SK-N-SH (cell line): ENCODE measurements around the gene SMPD3. TPM values are rescaled to one million over a fixed set of nuclear protein-coding genes. Genes with fewer than 3 reads are reported as not detected.

Experiments used
- CTCF ChIA-PET: fragments of 300-600, 350-600 bp; formaldehyde crosslinking; extraction: SDS; loops from one replicate; lab custom pipeline; 2021; lab: Yijun Ruan, JAX
- POLR2A ChIA-PET: fragments of 350-600 bp; sonication (Branson Sonifier 250); formaldehyde crosslinking; extraction: SDS; loops from one replicate; lab custom pipeline; 2020; ENCODE audit warnings: antibody characterized with exemption, inconsistent platforms; lab: Yijun Ruan, JAX
- DNase-seq: peaks from one replicate; pipeline ENCODE4 v3.0.0; 2012
- H2AFZ ChIP-seq: fragments of 200-600 bp; sonication (generic); 2 replicates; pipeline ENCODE4 v1.8.1; 2016; ENCODE audit warnings: antibody characterized with exemption, mild to moderate bottlenecking, low read depth
- H3F3A ChIP-seq: fragments of 200-600 bp; sonication (generic); replicated peaks from 2 replicates; pipeline ENCODE3; 2016; ENCODE audit warnings: antibody characterized with exemption, mild to moderate bottlenecking; ENCODE audit not compliant: insufficient read depth
- H3K27ac ChIP-seq, 2 experiments: fragments of 200-500 bp in 1 of 2; fragments of 200-600 bp in 1 of 2; sonication (Bioruptor generic) in 1 of 2; sonication (generic), shearing (Covaris generic) in 1 of 2; 2 replicates each; pipeline versions ENCODE4 v1.5.1 to v1.6.1; 2014 to 2016; ENCODE audit warnings: low read depth in 2 of 2, inconsistent platforms in 1 of 2, low read length in 1 of 2, mild to moderate bottlenecking in 1 of 2, mixed read lengths in 1 of 2
- H3K27me3 ChIP-seq: fragments of 200-600 bp; sonication (generic), shearing (Covaris generic); 2 replicates; pipeline ENCODE4 v1.6.1; 2016; ENCODE audit warnings: mixed run types; ENCODE audit not compliant: insufficient read depth
- H3K36me3 ChIP-seq, 2 experiments: fragments of 200-500 bp in 1 of 2; fragments of 200-600 bp in 1 of 2; sonication (Bioruptor generic) in 1 of 2; sonication (generic) in 1 of 2; replicated peaks in 1 of 2; 2 replicates each; pipeline versions ENCODE3 to v1.5.1; 2014 to 2016; ENCODE audit warnings: low read length in 1 of 2, mild to moderate bottlenecking in 1 of 2; ENCODE audit not compliant: insufficient read depth in 2 of 2, control insufficient read depth in 1 of 2
- H3K4me1 ChIP-seq, 2 experiments: fragments of 200-500 bp in 1 of 2; fragments of 200-600 bp in 1 of 2; sonication (Bioruptor generic) in 1 of 2; sonication (generic), shearing (Covaris generic) in 1 of 2; 2 replicates each; pipeline versions ENCODE4 v1.5.1 to v1.6.1; 2014 to 2016; ENCODE audit warnings: low read depth in 1 of 2, low read length in 1 of 2, mixed run types in 1 of 2; ENCODE audit not compliant: insufficient read depth in 2 of 2, control insufficient read depth in 1 of 2
- H3K4me2 ChIP-seq: fragments of 200-600 bp; sonication (generic), shearing (Covaris generic); 2 replicates; pipeline ENCODE4 v1.6.1; 2017; ENCODE audit warnings: mixed run types
- H3K4me3 ChIP-seq, 2 experiments: fragments of 200-500 bp in 1 of 2; fragments of 200-600 bp in 1 of 2; sonication (Bioruptor generic) in 1 of 2; sonication (generic), shearing (Covaris generic) in 1 of 2; 2 replicates each; pipeline versions ENCODE4 v1.5.1 to v1.8.1; 2014 to 2016; ENCODE audit warnings: low read depth in 2 of 2, inconsistent platforms in 1 of 2, low read length in 1 of 2, mild to moderate bottlenecking in 1 of 2, mixed read lengths in 1 of 2, moderate library complexity in 1 of 2
- H3K79me2 ChIP-seq: fragments of 200-600 bp; sonication (generic); 2 replicates; pipeline ENCODE4 v1.8.1; 2017; ENCODE audit warnings: mild to moderate bottlenecking; ENCODE audit not compliant: insufficient read depth
- H3K9ac ChIP-seq: fragments of 200-600 bp; sonication (generic); 2 replicates; pipeline ENCODE4 v1.6.1; 2017; ENCODE audit warnings: mixed run types
- H3K9me2 ChIP-seq: fragments of 200-600 bp; sonication (generic); 2 replicates; pipeline ENCODE4 v1.6.1; 2017; ENCODE audit warnings: mixed run types
- H3K9me3 ChIP-seq: fragments of 200-600 bp; sonication (generic); 2 replicates; pipeline ENCODE4 v1.6.1; 2017; ENCODE audit warnings: mixed run types, mild to moderate bottlenecking, moderate library complexity
- H4K20me1 ChIP-seq: fragments of 200-600 bp; sonication (generic); 2 replicates; pipeline ENCODE4 v1.6.1; 2017; ENCODE audit warnings: mild to moderate bottlenecking, mixed run types; ENCODE audit not compliant: insufficient read depth
- ELF1 ChIP-seq: IDR thresholded peaks from 2 replicates; pipeline ENCODE4 v1.4.0; 2012
- JUND ChIP-seq: IDR thresholded peaks from 2 replicates; pipeline ENCODE4 v1.4.0; 2012
- MEF2A ChIP-seq: IDR thresholded peaks from 2 replicates; pipeline ENCODE4 v1.4.0; 2012; ENCODE audit warnings: low read depth, borderline replicate concordance
- NRF1 ChIP-seq: IDR thresholded peaks from 2 replicates; pipeline ENCODE4 v1.6.1; 2012; ENCODE audit warnings: low read depth, mild to moderate bottlenecking, low read length
- RAD21 ChIP-seq: IDR thresholded peaks from 2 replicates; pipeline ENCODE4 v1.6.1; 2012; ENCODE audit warnings: mild to moderate bottlenecking, low read length
- RXRA ChIP-seq: IDR thresholded peaks from 2 replicates; pipeline ENCODE4 v1.4.0; 2012; ENCODE audit warnings: low read depth, mild to moderate bottlenecking, borderline replicate concordance
- SIN3A ChIP-seq: IDR thresholded peaks from 2 replicates; pipeline ENCODE4 v1.6.1; 2012; ENCODE audit warnings: low read depth, mild to moderate bottlenecking, low read length, moderate library complexity, borderline replicate concordance
- SMC3 ChIP-seq: IDR thresholded peaks from 2 replicates; pipeline ENCODE4 v1.6.1; 2012; ENCODE audit warnings: low read depth, low read length, improper control_type of control experiment
- TCF12 ChIP-seq: IDR thresholded peaks from 2 replicates; pipeline ENCODE4 v1.4.0; 2012
- YY1 ChIP-seq: IDR thresholded peaks from 2 replicates; pipeline ENCODE4 v1.4.0; 2012; ENCODE audit warnings: low read depth, mild to moderate bottlenecking
- WGBS: methylation state at CpG from one replicate; pipeline ENCODE4 v1.1.6; 2017; ENCODE audit warnings: low lambda C conversion rate; 5-methylcytosine and 5-hydroxymethylcytosine counted together
- polyA plus RNA-seq, 3 experiments: library from polyadenylated mRNA; depleted of rRNA; stranded (reverse); fragments of >200 nt; gene quantifications; 2 replicates each; pipeline ENCODE4 v1.2.3, GENCODE V29; 2012
- TF ChIP-seq, protein P1 (sequence below): IDR thresholded peaks from 2 replicates; pipeline ENCODE4 v1.6.1; 2012; ENCODE audit warnings: mild to moderate bottlenecking, low read depth, low read length, moderate library complexity
- TF ChIP-seq, protein P2 (sequence below): fragments of 150-350 bp; IDR thresholded peaks from 2 replicates; pipeline ENCODE4 v1.6.1; 2016; ENCODE audit warnings: mild to moderate bottlenecking, low read depth, low read length

SMPD3 gene
- polyA plus RNA-seq, 1 of the 3 experiments (the other 2 are of a cell fraction) = 0.38 TPM

DNA sequence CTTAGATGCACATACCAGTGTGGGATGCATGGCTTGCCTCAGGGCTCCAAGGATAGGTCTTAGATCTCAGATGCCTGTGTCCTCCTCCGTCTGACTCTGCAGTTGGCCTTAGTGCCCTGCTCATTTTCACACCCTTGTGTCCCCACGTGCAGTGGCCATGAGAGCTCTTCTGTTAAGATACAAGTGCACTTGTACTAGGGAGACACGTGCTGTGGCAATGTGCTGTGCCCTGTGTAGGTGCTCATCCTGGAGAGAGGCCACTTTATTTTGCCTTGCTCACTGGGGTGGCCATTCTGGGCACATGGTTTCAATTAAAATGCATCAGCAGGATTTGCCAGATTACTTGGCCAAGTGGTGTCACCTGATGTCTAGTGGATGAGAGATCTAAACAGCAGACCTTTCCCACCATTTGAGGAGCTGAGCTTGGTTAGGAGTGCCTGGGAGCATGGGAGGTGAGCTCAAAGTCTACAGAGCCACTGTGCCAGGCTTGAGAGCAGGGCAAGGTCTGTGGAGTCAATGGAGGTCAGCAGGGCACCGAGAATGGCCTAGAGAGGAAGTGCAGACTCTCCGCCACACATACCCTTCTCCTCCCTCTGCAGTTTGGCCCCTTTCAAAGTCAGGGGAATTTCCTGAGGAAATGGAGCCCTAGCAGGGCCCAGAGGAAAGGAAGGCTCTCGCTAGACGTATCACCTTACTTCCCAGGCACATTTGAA is 25.2 kb upstream of the SMPD3 start:
- 42% methylated on average over 7 of the region's 7 CpGs for WGBS
- TF ChIP-seq TCF12 (no peak), SMC3 (no peak), ELF1 (no peak)
- TF ChIP-seq, protein P1, sequence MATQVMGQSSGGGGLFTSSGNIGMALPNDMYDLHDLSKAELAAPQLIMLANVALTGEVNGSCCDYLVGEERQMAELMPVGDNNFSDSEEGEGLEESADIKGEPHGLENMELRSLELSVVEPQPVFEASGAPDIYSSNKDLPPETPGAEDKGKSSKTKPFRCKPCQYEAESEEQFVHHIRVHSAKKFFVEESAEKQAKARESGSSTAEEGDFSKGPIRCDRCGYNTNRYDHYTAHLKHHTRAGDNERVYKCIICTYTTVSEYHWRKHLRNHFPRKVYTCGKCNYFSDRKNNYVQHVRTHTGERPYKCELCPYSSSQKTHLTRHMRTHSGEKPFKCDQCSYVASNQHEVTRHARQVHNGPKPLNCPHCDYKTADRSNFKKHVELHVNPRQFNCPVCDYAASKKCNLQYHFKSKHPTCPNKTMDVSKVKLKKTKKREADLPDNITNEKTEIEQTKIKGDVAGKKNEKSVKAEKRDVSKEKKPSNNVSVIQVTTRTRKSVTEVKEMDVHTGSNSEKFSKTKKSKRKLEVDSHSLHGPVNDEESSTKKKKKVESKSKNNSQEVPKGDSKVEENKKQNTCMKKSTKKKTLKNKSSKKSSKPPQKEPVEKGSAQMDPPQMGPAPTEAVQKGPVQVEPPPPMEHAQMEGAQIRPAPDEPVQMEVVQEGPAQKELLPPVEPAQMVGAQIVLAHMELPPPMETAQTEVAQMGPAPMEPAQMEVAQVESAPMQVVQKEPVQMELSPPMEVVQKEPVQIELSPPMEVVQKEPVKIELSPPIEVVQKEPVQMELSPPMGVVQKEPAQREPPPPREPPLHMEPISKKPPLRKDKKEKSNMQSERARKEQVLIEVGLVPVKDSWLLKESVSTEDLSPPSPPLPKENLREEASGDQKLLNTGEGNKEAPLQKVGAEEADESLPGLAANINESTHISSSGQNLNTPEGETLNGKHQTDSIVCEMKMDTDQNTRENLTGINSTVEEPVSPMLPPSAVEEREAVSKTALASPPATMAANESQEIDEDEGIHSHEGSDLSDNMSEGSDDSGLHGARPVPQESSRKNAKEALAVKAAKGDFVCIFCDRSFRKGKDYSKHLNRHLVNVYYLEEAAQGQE = no peak
- TF ChIP-seq, all 33 proteins: peak for 0
- CTCF ChIA-PET = interaction anchor here (0.8 to 1.7 kb wide), 8 partner anchors 20 to 117 kb away, joined by 3 to 5 read pairs (median 3); no protein-coding TSS in a partner anchor

DNA sequence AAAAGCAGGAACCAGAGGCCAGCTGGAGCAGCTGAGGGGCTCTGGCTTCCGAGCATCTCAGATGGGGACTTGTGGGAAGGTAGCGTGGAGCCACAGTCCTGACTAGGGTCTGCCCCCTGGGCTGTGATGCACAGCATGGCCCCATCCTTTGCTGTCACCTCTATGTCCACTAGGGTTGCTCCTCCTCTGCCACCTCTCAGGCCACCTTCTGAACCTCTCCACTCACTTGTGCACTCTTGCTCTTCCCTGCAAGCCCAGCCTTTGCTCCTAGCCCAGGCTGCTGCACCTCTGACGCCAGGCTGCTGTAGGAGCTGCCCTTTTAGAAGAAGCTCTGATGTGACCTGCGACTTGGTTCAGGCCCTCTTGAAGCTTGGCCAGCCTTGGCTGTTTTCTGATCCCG is 24.3 kb upstream of the SMPD3 start:
- 39% methylated on average over 5 of the region's 5 CpGs for WGBS

More for the DNA sequence above, 25.2 kb upstream of the SMPD3 start:
- Histone ChIP-seq H4K20me1 (no peaks in the 10 kb centered on the region), H3K9me2 (no peaks in the 10 kb centered on the region), H3K79me2 (no peaks in the 10 kb centered on the region), H3K4me2 (no peak overlapping the region), H3K9me3 (no peaks in the 10 kb centered on the region), H3K27ac (no peak overlapping the region), H3K9ac (no peak overlapping the region), H3K4me3 (no peak overlapping the region), H3K27me3 (no peaks in the 10 kb centered on the region), H3K36me3 (no peaks in the 10 kb centered on the region), H3F3A (no peaks in the 10 kb centered on the region), H3K4me1 (peaks cover 0 to 7% of the 10 kb centered on the region in 2 experiments; a peak in 1 of 4 replicates), H2AFZ (no peak overlapping the region)
- DNase-seq = no peak
- POLR2A ChIA-PET = no interaction called here

More for the DNA sequence above, 24.3 kb upstream of the SMPD3 start:
- Histone ChIP-seq H3K9ac (no peak overlapping the region), H3K4me2 (no peak overlapping the region), H3K36me3 (no peaks in the 10 kb centered on the region), H3K27me3 (no peaks in the 10 kb centered on the region), H3K9me3 (no peaks in the 10 kb centered on the region), H2AFZ (no peak overlapping the region), H3K4me3 (no peak overlapping the region), H3K4me1 (peaks cover 0 to 7% of the 10 kb centered on the region in 2 experiments; a peak in 1 of 4 replicates), H3K27ac (no peak overlapping the region), H3K9me2 (no peaks in the 10 kb centered on the region), H3F3A (no peaks in the 10 kb centered on the region), H4K20me1 (no peaks in the 10 kb centered on the region), H3K79me2 (no peaks in the 10 kb centered on the region)
- no peak for TF ChIP-seq NRF1
- no peak for TF ChIP-seq TCF12
- no peak for TF ChIP-seq JUND
- no peak for TF ChIP-seq MEF2A
- TF ChIP-seq RXRA = no peak
- TF ChIP-seq YY1 = no peak
- no peak for TF ChIP-seq SIN3A
- no peak for TF ChIP-seq RAD21
- no peak for TF ChIP-seq SMC3
- TF ChIP-seq, protein P2, sequence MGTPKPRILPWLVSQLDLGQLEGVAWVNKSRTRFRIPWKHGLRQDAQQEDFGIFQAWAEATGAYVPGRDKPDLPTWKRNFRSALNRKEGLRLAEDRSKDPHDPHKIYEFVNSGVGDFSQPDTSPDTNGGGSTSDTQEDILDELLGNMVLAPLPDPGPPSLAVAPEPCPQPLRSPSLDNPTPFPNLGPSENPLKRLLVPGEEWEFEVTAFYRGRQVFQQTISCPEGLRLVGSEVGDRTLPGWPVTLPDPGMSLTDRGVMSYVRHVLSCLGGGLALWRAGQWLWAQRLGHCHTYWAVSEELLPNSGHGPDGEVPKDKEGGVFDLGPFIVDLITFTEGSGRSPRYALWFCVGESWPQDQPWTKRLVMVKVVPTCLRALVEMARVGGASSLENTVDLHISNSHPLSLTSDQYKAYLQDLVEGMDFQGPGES = no peak
- ChIA-PET CTCF (interaction anchor here (0.7 to 2.2 kb wide), 9 partner anchors 10 to 117 kb away, joined by 3 to 9 read pairs (median 3); no protein-coding TSS in a partner anchor), POLR2A (no interaction called here)
- DNase-seq = no peak
